Thoracic aorta (tissue), 2 donors: ENCODE data around the gene ANKMY2. TPM values are rescaled to one million over a fixed set of nuclear protein-coding genes. Genes with fewer than 3 reads are reported as not detected.

Experiments
- ATAC-seq: fragments of 150-250 bp; one replicate; pipeline ENCODE4 v1.8.0; 2017; ENCODE audit warnings: low read depth; ENCODE audit not compliant: insufficient number of reproducible peaks, low FRiP score
- DNase-seq: peaks from one replicate; pipeline ENCODE4 v3.0.0-alpha.2; 2020; ENCODE audit warnings: low spot score
- H3K27ac ChIP-seq, 2 donors: fragments of 200-600 bp; sonication (generic); 1 replicate in 1 of 2; 2 replicates in 1 of 2; pipeline ENCODE4 v1.5.1; 2016; ENCODE audit warnings: mild to moderate bottlenecking in 2 of 2, moderate library complexity in 2 of 2
- H3K27me3 ChIP-seq: fragments of 200-600 bp; sonication (generic); replicated peaks from 2 replicates; pipeline ENCODE4 v1.6.0; 2016; ENCODE audit warnings: mild to moderate bottlenecking; ENCODE audit not compliant: insufficient read depth
- H3K36me3 ChIP-seq: fragments of 200-600 bp; sonication (generic); one replicate; pipeline ENCODE4 v1.5.1; 2016
- H3K4me1 ChIP-seq, 2 donors: fragments of 200-600 bp; sonication (generic); 1 replicate in 1 of 2; 2 replicates in 1 of 2; pipeline versions ENCODE4 v1.5.1 to v1.6.0; 2016; ENCODE audit warnings: low read depth in 2 of 2, mild to moderate bottlenecking in 1 of 2; ENCODE audit not compliant: control insufficient read depth in 1 of 2
- H3K4me3 ChIP-seq: fragments of 200-600 bp; sonication (generic); 2 replicates; pipeline ENCODE4 v1.5.1; 2016; ENCODE audit warnings: mild to moderate bottlenecking
- H3K9me3 ChIP-seq: fragments of 200-600 bp; sonication (generic); 2 replicates; pipeline ENCODE4 v1.5.1; 2016
- CTCF ChIP-seq: fragments of 200-600 bp; sonication (generic); IDR thresholded peaks from one replicate; pipeline ENCODE4 v1.5.1; 2019; ENCODE audit warnings: antibody characterized with exemption
- total RNA-seq, 2 donors: library from RNA; depleted of rRNA; stranded (reverse); fragments of >200 nt; gene quantifications; one replicate each; pipeline versions ENCODE4 v1.1.0 to v1.2.3, GENCODE V29; 2016

Gene ANKMY2
- total RNA-seq, 2 donors from 2014 or later = 9.1 to 10.2 TPM

DNA sequence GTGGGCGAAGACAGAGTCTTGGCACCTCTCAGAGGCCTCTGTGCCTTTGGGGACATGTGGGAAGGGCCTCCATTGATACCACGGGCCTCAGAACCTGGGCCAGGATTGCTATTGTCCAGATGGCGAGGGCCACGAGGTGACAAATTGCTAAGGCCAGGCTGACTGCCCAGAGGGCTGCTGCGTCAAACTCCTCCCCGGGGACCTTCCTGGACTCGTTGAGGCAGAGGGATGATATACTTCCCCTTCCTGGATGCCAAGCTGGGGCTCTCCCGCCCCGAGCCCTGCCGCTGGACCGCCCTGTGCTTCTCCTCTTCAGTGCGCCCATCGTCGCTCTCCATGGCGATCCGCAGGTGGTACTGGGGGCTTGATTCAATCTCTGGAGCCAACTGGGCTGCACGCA lies 60.0 kb downstream of the ANKMY2 start:
- no peak for ATAC-seq
- no peaks in the 10 kb centered on the region for H3K9me3 ChIP-seq

DNA sequence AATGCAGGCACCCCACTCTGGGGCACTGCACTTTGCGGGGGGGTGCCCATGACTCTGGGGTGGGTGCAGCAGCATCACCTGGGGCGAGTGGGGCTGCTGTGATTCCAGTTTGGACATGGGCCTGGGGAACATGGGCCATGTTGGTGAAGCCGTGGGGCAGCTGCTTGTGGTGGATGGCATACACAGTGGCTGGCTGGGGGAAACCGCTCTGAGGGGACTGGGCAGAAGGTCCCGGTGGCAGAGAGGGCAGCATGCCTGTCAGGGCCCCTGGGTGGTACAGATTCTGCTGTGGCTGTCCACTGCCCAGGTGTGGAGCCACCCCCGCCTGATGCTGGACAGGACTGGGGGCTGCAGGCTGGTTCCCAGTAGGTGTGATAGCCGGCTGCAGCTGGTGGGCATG lies 61.7 kb downstream of the ANKMY2 start:
- no peak for TF ChIP-seq CTCF
- Histone ChIP-seq H3K4me3 (no peak overlapping the region), H3K4me1 (peaks cover 0 to 6% of the 10 kb centered on the region in 2 donors), H3K27ac (no peak overlapping the region), H3K36me3 (no peaks in the 10 kb centered on the region), H3K27me3 (no peaks in the 10 kb centered on the region), H3K9me3 (no peaks in the 10 kb centered on the region)
- DNase-seq (no peak), ATAC-seq (no peak)

More for the DNA sequence above, 60.0 kb downstream of the ANKMY2 start:
- Histone ChIP-seq H3K36me3 (no peaks in the 10 kb centered on the region), H3K27me3 (no peaks in the 10 kb centered on the region), H3K27ac (no peak overlapping the region), H3K4me3 (no peak overlapping the region), H3K4me1 (peaks cover 0 to 6% of the 10 kb centered on the region in 2 donors)
- TF ChIP-seq CTCF = no peak
- DNase-seq = no peak

DNA sequence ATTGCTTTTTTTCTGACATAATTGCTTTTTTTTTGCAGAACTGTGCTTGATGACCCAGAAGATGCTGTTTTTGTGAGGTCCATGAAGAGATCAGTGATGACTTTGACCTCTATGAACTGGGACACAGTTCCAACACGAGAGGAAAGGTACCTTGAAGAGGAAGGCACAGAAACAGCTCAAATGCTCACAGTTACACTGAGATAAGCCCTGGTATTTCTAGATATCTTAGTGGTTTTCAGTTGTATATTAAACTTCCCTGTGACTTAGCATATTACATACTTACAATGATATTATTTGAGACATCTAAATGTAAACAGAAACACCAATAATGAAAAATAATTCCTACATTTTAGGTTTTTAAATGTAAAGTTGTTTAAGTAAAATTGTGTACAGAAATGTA lies 64.3 kb downstream of the ANKMY2 start:
- no peak for TF ChIP-seq CTCF
- DNase-seq = no peak

DNA sequence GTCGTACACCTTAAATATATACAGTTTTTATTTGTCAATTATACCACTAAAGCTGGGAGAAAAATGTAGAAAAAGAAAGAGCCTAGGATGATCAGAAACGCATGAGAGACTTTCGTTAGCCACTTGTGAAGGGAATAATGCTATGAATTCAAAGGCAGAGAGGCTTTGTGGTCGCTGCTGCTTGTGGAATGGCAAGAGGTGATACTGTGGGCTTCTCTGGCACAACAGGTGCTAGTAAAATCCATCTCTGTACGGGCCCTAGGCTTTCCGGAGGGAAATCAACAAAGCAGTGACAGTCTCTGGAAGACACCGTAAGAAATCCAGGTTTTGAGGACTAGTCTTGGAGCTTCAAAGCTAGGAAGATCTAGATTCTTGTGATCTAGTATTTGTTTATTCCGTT lies 66.3 kb downstream of the ANKMY2 start:
- H3K4me3 ChIP-seq = no peak overlapping the region
- no peak for DNase-seq
- peaks cover 0 to 6% of the 10 kb centered on the region in 2 donors for H3K4me1 ChIP-seq
- TF ChIP-seq CTCF = no peak
- ATAC-seq = no peak
- H3K36me3 ChIP-seq = no peaks in the 10 kb centered on the region
- no peaks in the 10 kb centered on the region for H3K9me3 ChIP-seq
- no peak overlapping the region for H3K27ac ChIP-seq
- H3K27me3 ChIP-seq = no peaks in the 10 kb centered on the region

More for the DNA sequence above, 64.3 kb downstream of the ANKMY2 start:
- Histone ChIP-seq H3K27ac (no peak overlapping the region), H3K9me3 (no peaks in the 10 kb centered on the region), H3K4me3 (no peak overlapping the region), H3K4me1 (peaks cover 0 to 6% of the 10 kb centered on the region in 2 donors), H3K27me3 (no peaks in the 10 kb centered on the region), H3K36me3 (no peaks in the 10 kb centered on the region)
- no peak for ATAC-seq

GRCh38 chr7:16571941-16572340 lies 73.6 kb downstream of the ANKMY2 start:
- H3K27ac ChIP-seq = no peak overlapping the region
- no peaks in the 10 kb centered on the region for H3K9me3 ChIP-seq
- DNase-seq (no peak), ATAC-seq (no peak)
- H3K27me3 ChIP-seq = no peaks in the 10 kb centered on the region
- no peak for TF ChIP-seq CTCF
- H3K4me1 ChIP-seq = no peaks in the 10 kb centered on the region
- no peak overlapping the region for H3K4me3 ChIP-seq
- H3K36me3 ChIP-seq = no peaks in the 10 kb centered on the region
